ENCODE results near the gene PDS5B. TPM values are rescaled to one million over a fixed set of nuclear protein-coding genes. Genes with fewer than 3 reads are reported as not detected.
"Not testable (repeated sequence)": the region's sequence is repeated elsewhere in the genome, so short reads cannot be mapped to it uniquely, and the experiment has no call there.

Gene PDS5B
- total RNA-seq, 1 donor from 2014 or later = 62.7 TPM

- H3K4me1 Mint-ChIP-seq (ENCODE audit: low read depth) = peaks cover 33% of the 10 kb centered on the region
- no peaks in the 10 kb centered on the region for H3K9me3 Mint-ChIP-seq
- H3K4me3 Mint-ChIP-seq = peak overlapping the region; percentile 19
- DNase-seq (ENCODE audit: low spot score) = no peak
- peaks cover 20% of the 10 kb centered on the region for H3K36me3 Mint-ChIP-seq (ENCODE audit: low read depth)
- no peaks in the 10 kb centered on the region for H3K27me3 Mint-ChIP-seq (ENCODE audit: insufficient read depth)
- intact Hi-C loops (cut with micrococcal nuclease) = loop anchor here (1.0 to 10.0 kb wide), 6 partner anchors 7 to 224 kb away; partner anchors contain the start of genes KL and PDS5B
- H3K27ac Mint-ChIP-seq = peak overlapping the region; percentile 65
These were observed 204.5 kb downstream of the PDS5B start for GRCh38 chr13:32790731-32791130.

DNA sequence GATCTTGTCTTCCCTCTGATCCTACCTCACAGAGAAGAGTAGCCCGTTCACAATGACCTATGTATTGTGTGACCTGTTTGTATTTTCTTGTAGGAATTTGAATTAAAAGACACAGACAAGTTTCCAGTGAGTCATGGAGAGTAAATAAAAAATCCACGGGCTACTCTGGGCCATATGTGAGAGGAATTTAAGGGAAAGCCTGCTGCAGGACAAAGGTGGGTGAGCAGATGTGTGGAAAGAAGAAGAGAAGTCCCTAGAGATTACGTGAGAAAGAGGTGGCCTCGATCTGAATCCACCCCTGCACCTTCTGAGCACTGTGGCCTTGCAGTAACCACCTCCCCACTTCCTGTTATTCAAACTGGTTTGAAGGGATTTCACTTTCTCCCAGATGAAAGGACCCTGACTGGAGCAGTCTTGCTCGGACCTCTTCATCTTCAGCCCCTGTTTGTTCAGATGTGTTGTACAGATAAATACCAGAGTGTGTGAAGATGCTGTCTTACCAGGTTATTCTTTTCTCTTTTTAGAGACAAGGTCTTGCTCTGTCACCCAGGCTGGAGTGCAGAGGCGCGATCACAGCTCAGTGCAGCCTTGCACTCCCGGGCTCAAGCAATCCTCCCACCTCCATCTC, 205.4 kb downstream of the PDS5B start:
- H3K36me3 Mint-ChIP-seq (ENCODE audit: low read depth) = peaks cover 13% of the 10 kb centered on the region
- H3K4me1 Mint-ChIP-seq (ENCODE audit: low read depth) = peaks cover 33% of the 10 kb centered on the region
- DNase-seq (ENCODE audit: low spot score) = peak; percentile 33
- no peaks in the 10 kb centered on the region for H3K9me3 Mint-ChIP-seq
- H3K4me3 Mint-ChIP-seq = peak overlapping the region; percentile 50
- intact Hi-C loops (cut with micrococcal nuclease) = loop anchor here (1.0 to 10.0 kb wide), 6 partner anchors 8 to 223 kb away; partner anchors contain the start of genes KL and PDS5B
- peak overlapping the region; percentile 46 for H3K27ac Mint-ChIP-seq
- no peaks in the 10 kb centered on the region for H3K27me3 Mint-ChIP-seq (ENCODE audit: insufficient read depth)

DNA sequence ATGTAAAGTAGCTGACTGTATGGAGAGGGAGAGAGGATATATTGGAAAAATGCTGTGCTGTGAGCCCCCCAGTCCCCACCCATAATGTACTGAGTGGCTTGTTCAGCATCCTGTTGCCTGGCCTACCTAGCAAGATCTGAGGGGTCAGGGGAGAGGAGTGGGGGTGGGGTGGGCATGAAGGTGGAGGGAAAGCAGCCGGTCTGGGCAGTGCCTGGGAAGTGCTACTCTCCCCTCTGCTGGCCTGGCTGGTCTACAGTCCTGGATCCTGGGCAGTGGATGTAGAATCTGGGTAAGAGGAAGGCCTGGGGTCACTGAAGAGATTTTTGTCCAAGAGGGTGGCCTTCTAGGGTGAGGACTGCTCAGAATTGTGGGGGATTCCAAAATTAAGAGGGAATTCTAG, 210.5 kb downstream of the PDS5B start:
- H3K9me3 Mint-ChIP-seq = peaks cover 4% of the 10 kb centered on the region
- no peak overlapping the region for H3K27ac Mint-ChIP-seq
- intact Hi-C loops (cut with micrococcal nuclease) = loop anchor here (10.0 kb wide), 1 partner anchor 218 kb away; the partner anchor contains the start of gene KL

DNA sequence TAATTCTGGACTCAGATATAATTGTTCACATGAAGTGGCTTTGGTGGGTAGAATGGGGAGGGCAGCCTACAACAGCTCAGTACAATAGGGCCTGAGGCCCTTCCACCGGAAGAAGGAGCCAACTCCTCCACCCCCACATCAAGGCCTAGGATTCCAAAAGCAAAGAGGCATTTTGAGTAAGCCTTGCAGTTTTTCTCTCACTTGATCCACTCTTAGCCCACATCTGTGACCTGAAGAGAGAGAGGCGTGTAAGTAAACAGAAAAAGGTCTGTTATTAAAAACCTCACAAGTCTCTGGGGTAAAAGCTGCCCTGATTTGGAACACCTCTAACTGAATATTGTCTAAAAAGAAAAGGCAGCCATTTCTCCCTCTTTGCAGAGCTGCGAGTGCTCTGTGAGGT, 215.9 kb downstream of the PDS5B start:
- no peak overlapping the region for H3K27ac Mint-ChIP-seq
- intact Hi-C loops (cut with micrococcal nuclease) = no loop called here
- H3K4me1 Mint-ChIP-seq (ENCODE audit: low read depth) = no peaks in the 10 kb centered on the region
- peaks cover 1% of the 10 kb centered on the region for H3K27me3 Mint-ChIP-seq (ENCODE audit: insufficient read depth)
- DNase-seq (ENCODE audit: low spot score) = no peak
- no peak overlapping the region for H3K4me3 Mint-ChIP-seq
- peaks cover 4% of the 10 kb centered on the region for H3K9me3 Mint-ChIP-seq
- H3K36me3 Mint-ChIP-seq (ENCODE audit: low read depth) = peaks cover 2% of the 10 kb centered on the region

More for the DNA sequence above, 210.5 kb downstream of the PDS5B start:
- DNase-seq (ENCODE audit: low spot score) = no peak
- Mint-ChIP-seq H3K36me3 (ENCODE audit: low read depth) (peaks cover 4% of the 10 kb centered on the region), H3K4me3 (no peak overlapping the region), H3K4me1 (ENCODE audit: low read depth) (peaks cover 9% of the 10 kb centered on the region), H3K27me3 (ENCODE audit: insufficient read depth) (peaks cover 1% of the 10 kb centered on the region)

DNA sequence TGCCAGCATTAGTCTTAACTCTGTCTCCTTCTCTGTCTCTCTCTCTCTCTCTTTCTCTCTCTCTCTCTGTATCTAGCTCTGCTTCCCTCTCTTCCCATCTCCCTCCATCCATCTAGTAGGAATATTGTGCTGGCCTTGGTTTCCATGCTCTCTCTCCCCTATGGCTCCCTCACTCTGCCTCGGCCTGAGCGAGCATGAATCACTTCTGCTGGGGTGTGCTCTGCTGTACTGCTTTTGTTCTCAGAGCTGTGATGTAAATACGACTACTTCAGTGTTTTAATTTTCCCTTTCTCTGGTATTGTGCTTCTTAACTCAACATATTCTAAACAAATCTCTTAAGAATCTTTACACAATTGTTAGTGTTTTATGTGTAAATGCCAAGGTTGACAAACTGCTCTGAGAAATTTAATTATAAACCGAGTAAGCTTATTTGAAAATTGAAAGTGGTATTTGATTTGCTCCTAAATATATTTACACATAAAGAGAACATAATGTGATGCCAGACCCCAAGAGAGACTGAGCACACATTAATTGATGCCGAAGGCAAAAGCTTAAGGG, 218.5 kb downstream of the PDS5B start:
- DNase-seq (ENCODE audit: low spot score) = no peak
- Mint-ChIP-seq H3K27me3 (ENCODE audit: insufficient read depth) (no peaks in the 10 kb centered on the region), H3K4me3 (no peak overlapping the region), H3K4me1 (ENCODE audit: low read depth) (no peaks in the 10 kb centered on the region), H3K9me3 (peaks cover 4% of the 10 kb centered on the region), H3K36me3 (ENCODE audit: low read depth) (no peaks in the 10 kb centered on the region), H3K27ac (no peak overlapping the region)
- intact Hi-C loops (cut with micrococcal nuclease) = no loop called here

DNA sequence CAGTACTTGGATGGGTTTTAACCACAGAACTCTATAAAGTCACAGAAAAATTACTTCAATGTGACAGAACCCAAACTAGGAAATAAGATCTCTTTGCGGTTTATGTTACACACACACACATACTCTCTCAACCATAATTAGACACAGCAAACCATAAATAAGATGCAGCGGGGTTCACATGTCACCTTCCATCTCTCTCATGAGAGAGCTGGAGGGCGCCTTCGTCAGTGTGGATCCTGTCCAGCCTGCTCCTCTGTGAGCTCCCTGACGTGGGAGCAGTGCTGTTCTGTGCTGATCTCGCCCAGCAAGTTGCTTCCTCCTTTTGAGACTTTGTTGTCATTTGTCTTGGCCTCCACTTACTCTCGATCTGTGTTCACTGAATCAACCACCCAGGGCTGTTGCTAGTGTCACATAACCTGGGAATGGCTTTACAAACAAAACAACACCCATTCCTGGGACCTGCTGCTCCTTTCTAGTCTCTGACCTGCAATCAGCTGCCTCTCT, 225.1 kb downstream of the PDS5B start:
- H3K4me3 Mint-ChIP-seq = peak overlapping the region; percentile 43
- H3K27ac Mint-ChIP-seq = peak overlapping the region; percentile 69
- H3K27me3 Mint-ChIP-seq (ENCODE audit: insufficient read depth) = no peaks in the 10 kb centered on the region
- peaks cover 29% of the 10 kb centered on the region for H3K9me3 Mint-ChIP-seq
- H3K36me3 Mint-ChIP-seq (ENCODE audit: low read depth) = no peaks in the 10 kb centered on the region
- intact Hi-C loops (cut with micrococcal nuclease) = no loop called here
- H3K4me1 Mint-ChIP-seq (ENCODE audit: low read depth) = peaks cover 11% of the 10 kb centered on the region
- DNase-seq (ENCODE audit: low spot score) = no peak

- no peaks in the 10 kb centered on the region for H3K4me1 Mint-ChIP-seq (ENCODE audit: low read depth)
- no peaks in the 10 kb centered on the region for H3K27me3 Mint-ChIP-seq (ENCODE audit: insufficient read depth)
- intact Hi-C loops (cut with micrococcal nuclease) = no loop called here
- H3K36me3 Mint-ChIP-seq (ENCODE audit: low read depth) = no peaks in the 10 kb centered on the region
- H3K9me3 Mint-ChIP-seq = peaks cover 6% of the 10 kb centered on the region
- no peak overlapping the region for H3K27ac Mint-ChIP-seq
- no peak overlapping the region for H3K4me3 Mint-ChIP-seq
- no peak for DNase-seq (ENCODE audit: low spot score)
These were observed 235.0 kb downstream of the PDS5B start for GRCh38 chr13:32821149-32821688.

GRCh38 chr13:32822771-32823170, 236.5 kb downstream of the PDS5B start:
- intact Hi-C loops (cut with micrococcal nuclease) = no loop called here
- Mint-ChIP-seq H3K4me1 (ENCODE audit: low read depth) (no peaks in the 10 kb centered on the region), H3K9me3 (no peaks in the 10 kb centered on the region), H3K36me3 (ENCODE audit: low read depth) (no peaks in the 10 kb centered on the region), H3K27me3 (ENCODE audit: insufficient read depth) (no peaks in the 10 kb centered on the region), H3K27ac (no peak overlapping the region), H3K4me3 (no peak overlapping the region)
- no peak for DNase-seq (ENCODE audit: low spot score)

DNA sequence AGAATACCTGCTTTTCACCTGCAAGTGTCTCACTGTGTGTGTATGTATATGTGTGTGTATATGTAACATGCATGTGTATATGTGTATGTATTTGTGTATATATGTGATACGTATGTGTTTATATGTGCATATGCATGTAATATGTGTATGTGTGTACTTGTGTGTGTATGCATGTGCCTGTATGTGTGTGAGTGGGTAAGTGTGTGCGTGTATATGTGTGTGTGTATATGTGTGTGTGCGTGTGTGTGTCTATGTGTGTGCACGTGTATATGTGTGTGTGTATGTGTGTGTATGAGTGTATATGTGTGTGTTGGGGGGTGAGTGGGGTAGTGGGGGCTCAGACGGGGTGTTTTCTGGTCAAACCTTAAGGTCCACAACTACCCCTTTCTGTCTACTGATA, 237.3 kb downstream of the PDS5B start:
- no peaks in the 10 kb centered on the region for H3K36me3 Mint-ChIP-seq (ENCODE audit: low read depth)
- DNase-seq (ENCODE audit: low spot score) = no peak
- intact Hi-C loops (cut with micrococcal nuclease) = no loop called here
- H3K27ac Mint-ChIP-seq = no peak overlapping the region
- no peak overlapping the region for H3K4me3 Mint-ChIP-seq
- no peaks in the 10 kb centered on the region for H3K27me3 Mint-ChIP-seq (ENCODE audit: insufficient read depth)
- no peaks in the 10 kb centered on the region for H3K4me1 Mint-ChIP-seq (ENCODE audit: low read depth)
- no peaks in the 10 kb centered on the region for H3K9me3 Mint-ChIP-seq

DNA sequence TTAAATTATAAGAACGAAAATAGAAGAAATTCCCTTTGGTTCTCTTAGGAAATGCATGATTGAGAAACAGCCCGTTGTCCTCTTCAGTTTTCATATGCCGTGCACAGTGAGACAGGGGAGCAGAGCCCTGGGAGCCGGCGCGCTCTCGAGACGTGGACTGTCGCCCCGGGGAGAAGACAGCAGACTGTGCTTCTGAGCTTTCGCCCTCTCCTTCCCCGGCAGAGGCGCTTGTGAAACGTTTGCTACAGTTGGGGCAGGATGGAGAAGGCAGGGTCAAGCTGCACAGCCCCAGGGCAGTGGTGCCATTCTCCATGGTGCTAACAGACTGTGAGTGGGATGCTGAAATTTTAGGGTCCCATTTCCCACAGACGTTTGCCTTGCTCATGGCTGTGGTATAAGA, 237.8 kb downstream of the PDS5B start:
- Mint-ChIP-seq H3K36me3 (ENCODE audit: low read depth) (no peaks in the 10 kb centered on the region), H3K4me1 (ENCODE audit: low read depth) (no peaks in the 10 kb centered on the region), H3K4me3 (no peak overlapping the region), H3K9me3 (no peaks in the 10 kb centered on the region), H3K27me3 (ENCODE audit: insufficient read depth) (no peaks in the 10 kb centered on the region), H3K27ac (no peak overlapping the region)
- intact Hi-C loops (cut with micrococcal nuclease) = no loop called here
- DNase-seq (ENCODE audit: low spot score) = no peak

DNA sequence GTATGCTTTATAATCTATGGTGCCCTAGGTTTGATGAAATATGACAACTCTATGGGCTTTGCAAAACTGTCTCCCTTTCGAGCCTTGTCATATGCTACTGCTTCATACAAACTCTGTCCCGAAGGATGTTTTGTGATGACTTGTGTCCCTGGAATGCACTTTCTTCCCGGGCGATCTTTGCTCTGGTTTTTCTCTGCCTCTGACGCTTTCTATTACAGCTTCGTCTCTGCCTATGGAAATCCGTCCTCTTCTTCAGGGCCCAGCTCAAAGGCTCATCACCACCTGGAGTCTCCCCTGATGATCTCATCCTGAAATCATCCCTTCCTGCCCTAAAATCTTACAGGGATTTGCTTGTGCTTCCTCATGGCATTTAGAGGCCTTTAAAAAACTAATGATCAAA, 238.4 kb downstream of the PDS5B start:
- Mint-ChIP-seq H3K4me3 (no peak overlapping the region), H3K4me1 (ENCODE audit: low read depth) (no peaks in the 10 kb centered on the region), H3K9me3 (no peaks in the 10 kb centered on the region), H3K36me3 (ENCODE audit: low read depth) (no peaks in the 10 kb centered on the region), H3K27me3 (ENCODE audit: insufficient read depth) (no peaks in the 10 kb centered on the region), H3K27ac (no peak overlapping the region)
- DNase-seq (ENCODE audit: low spot score) = no peak
- intact Hi-C loops (cut with micrococcal nuclease) = no loop called here

GRCh38 chr13:32825481-32825880, 239.2 kb downstream of the PDS5B start:
- H3K9me3 Mint-ChIP-seq = no peaks in the 10 kb centered on the region
- DNase-seq (ENCODE audit: low spot score) = no peak
- H3K4me1 Mint-ChIP-seq (ENCODE audit: low read depth) = no peaks in the 10 kb centered on the region
- H3K27ac Mint-ChIP-seq = no peak overlapping the region
- H3K36me3 Mint-ChIP-seq (ENCODE audit: low read depth) = no peaks in the 10 kb centered on the region
- no peak overlapping the region for H3K4me3 Mint-ChIP-seq
- intact Hi-C loops (cut with micrococcal nuclease) = no loop called here
- no peaks in the 10 kb centered on the region for H3K27me3 Mint-ChIP-seq (ENCODE audit: insufficient read depth)

- intact Hi-C loops (cut with micrococcal nuclease); DNase-seq (ENCODE audit: low spot score); H3K36me3 Mint-ChIP-seq (ENCODE audit: low read depth); H3K4me3 Mint-ChIP-seq; H3K27me3 Mint-ChIP-seq (ENCODE audit: insufficient read depth); H3K4me1 Mint-ChIP-seq (ENCODE audit: low read depth); H3K9me3 Mint-ChIP-seq; H3K27ac Mint-ChIP-seq: not testable (repeated sequence)
These were observed 240.1 kb downstream of the PDS5B start for GRCh38 chr13:32826372-32826771.
